Lower leg skin (tissue), 3 donors: ENCODE results near the gene RFX2.

Source experiments
- CTCF ChIP-seq, 3 donors: fragments of 450-650 bp; IDR thresholded peaks; one replicate each; pipeline ENCODE4 v1.5.1; 2016; ENCODE audit warnings: antibody characterized with exemption in 3 of 3, mild to moderate bottlenecking in 3 of 3, moderate library complexity in 2 of 3
- POLR2A ChIP-seq, 2 donors: fragments of 450-650 bp; IDR thresholded peaks; one replicate each; pipeline ENCODE4 v1.6.1; 2016 to 2017; ENCODE audit warnings: antibody characterized with exemption in 2 of 2, mild to moderate bottlenecking in 1 of 2, moderate library complexity in 1 of 2

- TF ChIP-seq CTCF (IDR thresholded peaks at IDR 0.05) (no peak), POLR2A (IDR thresholded peaks at IDR 0.05) (no peak)
These were observed 95.7 kb downstream of the RFX2 start for GRCh38 chr19:6014551-6015135.
